Heart left ventricle (tissue), 13 donors: ENCODE measurements around the gene FOXP2.

Source experiments
- CTCF ChIP-seq, 12 donors: fragments of 200-600 bp; sonication (generic) in 4 of 12; IDR thresholded peaks; one replicate each; pipeline versions ENCODE4 v1.5.0 to v1.8.0; 2018 to 2022; ENCODE audit warnings: antibody characterized with exemption in 12 of 12, mild to moderate bottlenecking in 5 of 12
- POLR2A ChIP-seq, 2 donors: fragments of 450-650 bp; IDR thresholded peaks; one replicate each; pipeline ENCODE4 v1.6.1; 2017; ENCODE audit warnings: antibody characterized with exemption in 2 of 2, mild to moderate bottlenecking in 2 of 2, moderate library complexity in 2 of 2
- donor health status: ischemic (EF 13 %, LVEDD 7.1; RV severe dilation, severe dysfunction).
- donor health status: DM: no; HTN: yes; CAD: no.
- donor health status: DM: no; HTN: no; CAD: no.
- donor health status: ischemic (EF 25% LVEDD 6.9; RV normal size, moderate dysfunction).
- donor health status: ischemic (EF 25% LVEDD 5.7; RV mildly dilated, moderate dysfunction).
- donor health status: ischemic (EF 35%, LVEDD 5.7; RV mildly dilated, moderate dysfunction).
- donor health status: nonischemic (EF 11% LVEDD 7.7; RV severe dilation, severe dysfunction).
- donor health status: DM: yes; HTN: yes; CAD: no.
- donor health status: PGD.
- donor health status: ischemic (EF 29% LVEDD 5.4; RV normal size, mild dysfunction).
- donor health status: nonischemic (EF 23%, LVEDD 6.1; RV moderate dilation, normal function).

GRCh38 chr7:114409750-114410149, 4.9 kb upstream of the FOXP2 start:
- TF ChIP-seq CTCF (IDR thresholded peaks at IDR 0.05): no peak
- no peak for TF ChIP-seq POLR2A (IDR thresholded peaks at IDR 0.05)
